Endothelial cell of umbilical vein (primary cell): ENCODE results near the gene NGEF. TPM values are rescaled to one million over a fixed set of nuclear protein-coding genes. Genes with fewer than 3 reads are reported as not detected.

ENCODE experiments used
- BruUV-seq: library from RNA; stranded (reverse); fragments of 400-500 nt; replicated peaks from 2 replicates; lab custom pipeline; 2021; lab: Mats Ljungman, UMichigan
- CTCF ChIA-PET: fragments of 300-600, 350-600 bp; sonication (Branson Sonifier 250); formaldehyde crosslinking; loops from one replicate; lab custom pipeline; 2021; ENCODE audit warnings: antibody characterized with exemption, inconsistent platforms; lab: Charles Lee
- POLR2A ChIA-PET: fragments of 300-600, 350-600 bp; sonication (Branson Sonifier 250); formaldehyde crosslinking; loops from one replicate; lab custom pipeline; 2021; ENCODE audit warnings: antibody characterized with exemption, inconsistent platforms; lab: Charles Lee
- DNase-seq: peaks from one replicate; pipeline ENCODE4 v3.0.0-alpha.2; 2011; ENCODE audit warnings: low read depth, low spot score
- FAIRE-seq: peaks from 2 replicates; lab custom pipeline; 2011; peaks lifted over from hg19 to GRCh38; lab: Jason Lieb, UNC
- H2AFZ ChIP-seq: 2 replicates; pipeline ENCODE4 v1.6.0; 2012; ENCODE audit warnings: low read depth, low read length, control low read depth, inconsistent platforms
- H3K27ac ChIP-seq: 2 replicates; pipeline ENCODE4 v1.5.1; 2011; ENCODE audit warnings: low read depth, mild to moderate bottlenecking, control low read depth, low read length, moderate library complexity; ENCODE audit not compliant: insufficient read depth
- H3K27me3 ChIP-seq, 2 experiments: 2 replicates each; pipeline versions ENCODE4 v1.6.0 to v1.6.1; 2011; ENCODE audit warnings: low read length in 2 of 2, mixed read lengths in 1 of 2; ENCODE audit not compliant: control insufficient read depth in 2 of 2, insufficient read depth in 2 of 2
- H3K36me3 ChIP-seq, 2 experiments: 2 replicates in 1 of 2; 3 replicates in 1 of 2; pipeline ENCODE4 v1.5.1; 2011; ENCODE audit warnings: low read length in 2 of 2, mild to moderate bottlenecking in 1 of 2, moderate library complexity in 1 of 2; ENCODE audit not compliant: control insufficient read depth in 2 of 2, insufficient read depth in 2 of 2; ENCODE audit errors: extremely low read depth in 1 of 2
- H3K4me1 ChIP-seq: 3 replicates; pipeline ENCODE4 v1.5.1; 2011; ENCODE audit warnings: mild to moderate bottlenecking, low read length; ENCODE audit not compliant: control insufficient read depth, insufficient read depth; ENCODE audit errors: extremely low read depth
- H3K4me2 ChIP-seq: 2 replicates; pipeline ENCODE4 v1.6.1; 2011; ENCODE audit warnings: low read length, control low read depth, mixed read lengths; ENCODE audit not compliant: insufficient read depth
- H3K4me3 ChIP-seq, 3 experiments: fragments of 200-600 bp in 1 of 3; sonication (generic), shearing (Covaris generic) in 1 of 3; replicated peaks in 1 of 3; 2 replicates each; pipeline ENCODE4 v1.5.1; 2011 to 2016; ENCODE audit warnings: control low read depth in 3 of 3, low read length in 3 of 3, mild to moderate bottlenecking in 2 of 3, inconsistent platforms in 1 of 3, low read depth in 1 of 3, moderate library complexity in 1 of 3; ENCODE audit not compliant: insufficient read depth in 1 of 3
- H3K79me2 ChIP-seq: 2 replicates; pipeline ENCODE4 v1.6.0; 2012; ENCODE audit warnings: low read length, inconsistent platforms; ENCODE audit not compliant: control insufficient read depth, insufficient read depth
- H3K9ac ChIP-seq: replicated peaks from 2 replicates; pipeline ENCODE3; 2011; ENCODE audit warnings: low read length, control low read depth; ENCODE audit not compliant: insufficient read depth; ENCODE audit errors: extremely low read depth
- H3K9me1 ChIP-seq: replicated peaks from 3 replicates; pipeline ENCODE4 v1.6.0; 2011; ENCODE audit warnings: mild to moderate bottlenecking, low read length; ENCODE audit not compliant: control insufficient read depth, insufficient read depth; ENCODE audit errors: extremely low read depth
- H3K9me3 ChIP-seq: replicated peaks from 2 replicates; pipeline ENCODE4 v1.5.1; 2012; ENCODE audit warnings: low read length, inconsistent platforms; ENCODE audit not compliant: control insufficient read depth, insufficient read depth
- H4K20me1 ChIP-seq: replicated peaks from 2 replicates; pipeline ENCODE3; 2011; ENCODE audit warnings: mild to moderate bottlenecking, low read length; ENCODE audit not compliant: control insufficient read depth, insufficient read depth; ENCODE audit errors: extremely low read depth
- CTCF ChIP-seq, 2 donors: IDR thresholded peaks; 1 replicate in 1 of 2; 2 replicates in 1 of 2; pipeline ENCODE4 v1.5.1; 2011; ENCODE audit warnings: low read length in 2 of 2, mild to moderate bottlenecking in 2 of 2, moderate library complexity in 2 of 2, control low read depth in 1 of 2, inconsistent platforms in 1 of 2, low read depth in 1 of 2; ENCODE audit not compliant: insufficient read depth in 1 of 2; ENCODE audit errors: extremely low read depth in 1 of 2
- EZH2 ChIP-seq: IDR thresholded peaks from 2 replicates; pipeline ENCODE4 v1.6.1; 2012; ENCODE audit warnings: borderline replicate concordance, low read depth, mild to moderate bottlenecking, moderate library complexity, low read length, inconsistent platforms; ENCODE audit not compliant: severe bottlenecking
- FOS ChIP-seq: IDR thresholded peaks from 2 replicates; pipeline ENCODE4 v1.6.1; 2011; ENCODE audit warnings: mild to moderate bottlenecking, low read length, moderate library complexity, borderline replicate concordance; ENCODE audit not compliant: insufficient read depth
- GATA2 ChIP-seq: IDR thresholded peaks from 2 replicates; pipeline ENCODE4 v1.7.0; 2011; ENCODE audit warnings: low read depth, mild to moderate bottlenecking, moderate library complexity, mixed read lengths, low read length; ENCODE audit not compliant: insufficient read length, insufficient read depth
- JUN ChIP-seq: IDR thresholded peaks from 2 replicates; pipeline ENCODE4 v1.6.1; 2011; ENCODE audit warnings: borderline replicate concordance, low read depth; ENCODE audit not compliant: insufficient read length, insufficient read depth
- MAX ChIP-seq: IDR thresholded peaks from 2 replicates; pipeline ENCODE4 v1.6.1; 2011; ENCODE audit not compliant: insufficient read depth, insufficient read length
- MYC ChIP-seq: IDR thresholded peaks from one replicate; pipeline ENCODE4 v1.6.1; 2011; ENCODE audit warnings: mild to moderate bottlenecking, low read depth, low read length
- POLR2A ChIP-seq: IDR thresholded peaks from 2 replicates; pipeline ENCODE4 v1.6.1; 2012; ENCODE audit warnings: low read depth, mild to moderate bottlenecking, control low read depth, low read length
- POLR2AphosphoS5 ChIP-seq: IDR thresholded peaks from 2 replicates; pipeline ENCODE4 v1.6.1; 2012; ENCODE audit warnings: low read depth, mild to moderate bottlenecking, control low read depth, low read length, moderate library complexity; ENCODE audit not compliant: insufficient read depth
- dilution Hi-C: fragments of 300-500 bp; cut with MboI; formaldehyde crosslinking; loops from one replicate; pipeline ENCODE4 v1.15.0; 2019; ENCODE audit warnings: low sequenced_read_pairs; ENCODE audit not compliant: extremely low pct_ligation_motif_present
- intact Hi-C: fragments of 100-400 bp; cut with micrococcal nuclease; formaldehyde crosslinking; loops from one replicate; pipeline ENCODE4 v1.10.0; 2022
- polyA plus RNA-seq, 4 experiments: library from polyadenylated mRNA; depleted of rRNA in 3 of 4; stranded (reverse) in 3 of 4; unstranded in 1 of 4; fragments of >200 nt; gene quantifications; 2 replicates each; pipeline versions ENCODE4 v1.2.1 to v1.2.3, GENCODE V29; 2011 to 2012; ENCODE audit warnings: missing spikeins in 1 of 4
- total RNA-seq: library from RNA; stranded (reverse); gene quantifications from 2 replicates; pipeline ENCODE4 v1.2.3, GENCODE V29; 2021

Gene NGEF
- total and polyA plus RNA-seq, 2 donors (not counting 3 experiments of a cell fraction or from before 2014, with no cell fraction given): 0.22 to 0.41 TPM

GRCh38 chr2:232971744-232972143 lies 41.3 kb downstream of the NGEF start:
- ChIA-PET CTCF (no interaction called here), POLR2A (no interaction called here)
- no peaks in the 10 kb centered on the region for H3K9me1 ChIP-seq
- dilution Hi-C loops (no loop called here), intact Hi-C loops (no loop called here)
- no peaks in the 10 kb centered on the region for H3K36me3 ChIP-seq
- no peaks in the 10 kb centered on the region for H4K20me1 ChIP-seq
- H3K27me3 ChIP-seq: peaks cover 2% of the 10 kb centered on the region in 2 experiments
- BruUV-seq: no TSS peak
- H3K4me1 ChIP-seq: no peaks in the 10 kb centered on the region
- no peaks in the 10 kb centered on the region for H3K79me2 ChIP-seq
- FAIRE-seq (no peak), DNase-seq (no peak)
- H3K4me3 ChIP-seq: no peak overlapping the region
- H3K27ac ChIP-seq: no peak overlapping the region
- H3K4me2 ChIP-seq: no peak overlapping the region
- H2AFZ ChIP-seq: no peak overlapping the region
- H3K9ac ChIP-seq: no peak overlapping the region
- TF ChIP-seq GATA2 (no peak), CTCF (IDR thresholded peaks at IDR 0.05; ENCODE audit: extremely low read depth in 1 of 2, insufficient read depth in 1 of 2, low read depth in 1 of 2, low read length in 2 of 2) (no peak), POLR2AphosphoS5 (no peak), POLR2A (no peak), MAX (no peak)
- no peaks in the 10 kb centered on the region for H3K9me3 ChIP-seq

GRCh38 chr2:232970051-232970450 lies 43.0 kb downstream of the NGEF start:
- H3K79me2 ChIP-seq: no peaks in the 10 kb centered on the region
- dilution Hi-C loops (no loop called here), intact Hi-C loops (no loop called here)
- FAIRE-seq (no peak), DNase-seq (no peak)
- no TSS peak for BruUV-seq
- peaks cover 2% of the 10 kb centered on the region in 2 experiments for H3K27me3 ChIP-seq
- H3K9me1 ChIP-seq: no peaks in the 10 kb centered on the region
- H3K4me3 ChIP-seq: no peak overlapping the region
- POLR2A ChIA-PET: no interaction called here
- no peak overlapping the region for H3K27ac ChIP-seq
- TF ChIP-seq FOS (no peak), JUN (no peak), MAX (no peak), POLR2A (no peak), EZH2 (no peak), MYC (no peak), CTCF (IDR thresholded peaks at IDR 0.05; ENCODE audit: extremely low read depth in 1 of 2, insufficient read depth in 1 of 2, low read depth in 1 of 2, low read length in 2 of 2) (no peak), GATA2 (no peak), POLR2AphosphoS5 (no peak)
- H2AFZ ChIP-seq: no peak overlapping the region
- no peaks in the 10 kb centered on the region for H3K36me3 ChIP-seq
- H4K20me1 ChIP-seq: no peaks in the 10 kb centered on the region
- no peak overlapping the region for H3K9ac ChIP-seq
- H3K4me2 ChIP-seq: no peak overlapping the region
- CTCF ChIA-PET: no interaction called here
- no peaks in the 10 kb centered on the region for H3K4me1 ChIP-seq
- H3K9me3 ChIP-seq: no peaks in the 10 kb centered on the region
